Measurements from ENCODE around the gene MAN2B2. TPM values are rescaled to one million over a fixed set of nuclear protein-coding genes. Genes with fewer than 3 reads are reported as not detected.

MAN2B2 gene
- total RNA-seq, 2 donors from 2014 or later = 30.7 to 31.1 TPM

GRCh38 chr4:6549445-6549844, 25.5 kb upstream of the MAN2B2 start:
- no peak overlapping the region for H3K4me3 ChIP-seq
- no peaks in the 10 kb centered on the region for H3K4me1 ChIP-seq
- intact Hi-C loops (cut with DNase I) = loop anchor here (5.0 kb wide), 1 partner anchor 217 kb away; no protein-coding TSS in a partner anchor
- H3K9me3 ChIP-seq = no peaks in the 10 kb centered on the region
- H3K9ac ChIP-seq (ENCODE audit: low read depth in 2 of 2, low read length in 2 of 2) = no peak overlapping the region
- H3K36me3 ChIP-seq = no peaks in the 10 kb centered on the region
- DNase-seq = no peak
- TF ChIP-seq CTCF (IDR thresholded peaks at IDR 0.05) = no peak
- H3K27ac ChIP-seq = no peak overlapping the region
- H3K27me3 ChIP-seq = no peaks in the 10 kb centered on the region

GRCh38 chr4:6549890-6550620, 24.9 kb upstream of the MAN2B2 start:
- no peak overlapping the region for H3K4me3 ChIP-seq
- no peaks in the 10 kb centered on the region for H3K9me3 ChIP-seq
- H3K9ac ChIP-seq (ENCODE audit: low read depth in 2 of 2, low read length in 2 of 2) = no peak overlapping the region
- TF ChIP-seq CTCF (IDR thresholded peaks at IDR 0.05) = no peak
- no peaks in the 10 kb centered on the region for H3K36me3 ChIP-seq
- H3K27me3 ChIP-seq = no peaks in the 10 kb centered on the region
- no peak overlapping the region for H3K27ac ChIP-seq
- intact Hi-C loops (cut with DNase I) = loop anchor here (5.0 kb wide), 1 partner anchor 218 kb away; no protein-coding TSS in a partner anchor
- H3K4me1 ChIP-seq = no peaks in the 10 kb centered on the region
- DNase-seq = no peak

- H3K4me3 ChIP-seq = no peak overlapping the region
- no peak for DNase-seq
- intact Hi-C loops (cut with DNase I) = no loop called here
- H3K9ac ChIP-seq (ENCODE audit: low read depth in 2 of 2, low read length in 2 of 2) = no peak overlapping the region
- no peaks in the 10 kb centered on the region for H3K4me1 ChIP-seq
- no peaks in the 10 kb centered on the region for H3K36me3 ChIP-seq
- no peak overlapping the region for H3K27ac ChIP-seq
- H3K27me3 ChIP-seq = no peaks in the 10 kb centered on the region
- TF ChIP-seq CTCF (IDR thresholded peaks at IDR 0.05) = no peak
- no peaks in the 10 kb centered on the region for H3K9me3 ChIP-seq
Observed at GRCh38 chr4:6550821-6551220, 24.2 kb upstream of the MAN2B2 start.

- intact Hi-C loops (cut with DNase I) = no loop called here
- Histone ChIP-seq H3K4me1 (no peaks in the 10 kb centered on the region), H3K27me3 (no peaks in the 10 kb centered on the region), H3K9ac (ENCODE audit: low read depth in 2 of 2, low read length in 2 of 2) (no peak overlapping the region), H3K27ac (no peak overlapping the region), H3K9me3 (no peaks in the 10 kb centered on the region), H3K4me3 (no peak overlapping the region), H3K36me3 (no peaks in the 10 kb centered on the region)
- no peak for TF ChIP-seq CTCF (IDR thresholded peaks at IDR 0.05)
- no peak for DNase-seq
Observed at GRCh38 chr4:6551660-6552059, 23.3 kb upstream of the MAN2B2 start.

GRCh38 chr4:6555519-6555918, 19.5 kb upstream of the MAN2B2 start:
- intact Hi-C loops (cut with DNase I) = no loop called here
- Histone ChIP-seq H3K9ac (ENCODE audit: low read depth in 2 of 2, low read length in 2 of 2) (no peak overlapping the region), H3K36me3 (no peaks in the 10 kb centered on the region), H3K27ac (no peak overlapping the region), H3K4me3 (no peak overlapping the region), H3K27me3 (no peaks in the 10 kb centered on the region), H3K4me1 (no peaks in the 10 kb centered on the region), H3K9me3 (no peaks in the 10 kb centered on the region)
- DNase-seq = no peak
- no peak for TF ChIP-seq CTCF (IDR thresholded peaks at IDR 0.05)
